ENCODE measurements around the gene ALOX12B.
"Not testable (repeated sequence)": the region's sequence is repeated elsewhere in the genome, so short reads cannot be mapped to it uniquely, and the experiment has no call there.

Gene ALOX12B

GRCh38 chr17:8118769-8119580 lies 31.5 kb upstream of the ALOX12B start:
- peak; percentile 80 for DNase-seq (ENCODE audit: low spot score)

- peak; percentile 29 for DNase-seq (ENCODE audit: low spot score)
Measured at GRCh38 chr17:8117980-8118768, 30.7 kb upstream of the ALOX12B start, which contains the start of gene ALOXE3. TSS of gene ALOXE3 (minus strand) at chr17:8118514. CDS start at chr17:8117990, 524 bp downstream.

GRCh38 chr17:8117367-8117979 lies 30.0 kb upstream of the ALOX12B start:
- DNase-seq (ENCODE audit: low spot score): no peak

GRCh38 chr17:8116776-8117175 lies 29.3 kb upstream of the ALOX12B start:
- no peak for DNase-seq (ENCODE audit: low spot score)

- no peak for DNase-seq (ENCODE audit: low spot score)
Measured at GRCh38 chr17:8110907-8111306, 23.4 kb upstream of the ALOX12B start.

- DNase-seq (ENCODE audit: low spot score): no peak
Measured at GRCh38 chr17:8110456-8110804, 22.9 kb upstream of the ALOX12B start.

GRCh38 chr17:8109661-8110455 lies 22.3 kb upstream of the ALOX12B start:
- peak; percentile 31 for DNase-seq (ENCODE audit: low spot score)

GRCh38 chr17:8108972-8109660 lies 21.6 kb upstream of the ALOX12B start:
- DNase-seq (ENCODE audit: low spot score): no peak

GRCh38 chr17:8106980-8107379 lies 19.5 kb upstream of the ALOX12B start:
- not testable (repeated sequence) for DNase-seq (ENCODE audit: low spot score)

- no peak for DNase-seq (ENCODE audit: low spot score)
Measured at GRCh38 chr17:8105957-8106398, 18.5 kb upstream of the ALOX12B start.

GRCh38 chr17:8104911-8105310 lies 17.4 kb upstream of the ALOX12B start:
- DNase-seq (ENCODE audit: low spot score): no peak

GRCh38 chr17:8103549-8103948 lies 16.0 kb upstream of the ALOX12B start:
- DNase-seq (ENCODE audit: low spot score): no peak

- DNase-seq (ENCODE audit: low spot score): no peak
Measured at GRCh38 chr17:8101721-8102120, 14.2 kb upstream of the ALOX12B start.

GRCh38 chr17:8100763-8101162 lies 13.2 kb upstream of the ALOX12B start:
- no peak for DNase-seq (ENCODE audit: low spot score)

- no peak for DNase-seq (ENCODE audit: low spot score)
Measured at GRCh38 chr17:8100111-8100510, 12.6 kb upstream of the ALOX12B start.

- DNase-seq (ENCODE audit: low spot score): no peak
Measured at GRCh38 chr17:8096541-8096940, 9.0 kb upstream of the ALOX12B start.

GRCh38 chr17:8095361-8095760 lies 7.8 kb upstream of the ALOX12B start:
- DNase-seq (ENCODE audit: low spot score): no peak

GRCh38 chr17:8091033-8091687 lies 3.6 kb upstream of the ALOX12B start:
- no peak for DNase-seq (ENCODE audit: low spot score)

- DNase-seq (ENCODE audit: low spot score): no peak
Measured at GRCh38 chr17:8089728-8090127, 2.2 kb upstream of the ALOX12B start.

GRCh38 chr17:8087952-8088230 lies 375 bp upstream of the ALOX12B start:
- no peak for DNase-seq (ENCODE audit: low spot score)

GRCh38 chr17:8084250-8084649 lies 3.3 kb downstream of the ALOX12B start:
- DNase-seq (ENCODE audit: low spot score): no peak
